ENCODE results near the gene CGB1. TPM values are rescaled to one million over a fixed set of nuclear protein-coding genes. Genes with fewer than 3 reads are reported as not detected.
A peak's percentile ranks its signal among the peaks of the same experiment; 100 is the strongest.

Gene CGB1
- total and polyA plus RNA-seq, 10 of the 15 experiments (the other 5 are each of a cell fraction or from before 2014, with no cell fraction given): not detected

DNA sequence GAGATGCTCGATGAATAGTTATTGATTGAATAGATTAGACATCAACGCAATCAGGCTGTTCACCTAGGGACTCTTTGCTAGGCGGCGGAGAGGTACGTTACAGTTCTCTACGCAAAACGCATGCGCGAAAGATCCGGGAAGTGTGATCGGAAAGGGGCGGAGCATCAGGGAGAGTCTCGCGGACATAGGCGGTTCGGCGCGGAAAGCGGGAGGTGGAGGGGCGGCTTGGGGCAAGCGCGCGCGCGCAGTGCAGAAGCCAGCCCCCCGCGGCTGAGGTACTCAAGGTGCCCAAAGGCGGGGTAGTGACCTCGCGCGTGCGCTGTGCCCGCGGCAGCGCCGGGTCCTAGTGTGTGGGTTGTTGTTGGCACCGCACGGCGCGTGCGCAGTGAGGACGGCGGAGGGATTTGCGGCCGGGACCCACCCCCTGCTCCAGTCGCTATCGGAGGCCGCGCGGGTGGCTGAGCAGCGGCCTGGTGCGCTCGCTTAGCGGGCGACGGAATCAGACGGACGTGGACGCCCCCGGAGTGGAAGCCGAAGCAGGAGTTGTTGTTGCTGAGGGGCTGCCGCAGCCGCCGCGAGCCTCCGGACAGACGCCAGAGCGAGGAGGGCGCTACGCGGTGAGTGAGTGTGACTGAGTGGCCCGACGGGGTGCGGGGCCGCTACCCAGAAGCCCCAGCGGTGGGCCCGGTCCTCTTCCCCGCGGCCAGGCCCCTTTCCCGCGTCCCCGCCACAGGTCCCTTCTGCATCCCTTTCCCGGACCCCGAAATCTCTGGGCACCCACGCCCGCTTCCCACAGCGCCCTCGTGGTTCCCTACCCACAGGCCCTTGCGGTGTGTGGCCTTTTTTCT lies 48.5 kb upstream of the CGB1 start, which contains the start of gene SNRNP70 (continued):
- TF ChIP-seq, protein P1, sequence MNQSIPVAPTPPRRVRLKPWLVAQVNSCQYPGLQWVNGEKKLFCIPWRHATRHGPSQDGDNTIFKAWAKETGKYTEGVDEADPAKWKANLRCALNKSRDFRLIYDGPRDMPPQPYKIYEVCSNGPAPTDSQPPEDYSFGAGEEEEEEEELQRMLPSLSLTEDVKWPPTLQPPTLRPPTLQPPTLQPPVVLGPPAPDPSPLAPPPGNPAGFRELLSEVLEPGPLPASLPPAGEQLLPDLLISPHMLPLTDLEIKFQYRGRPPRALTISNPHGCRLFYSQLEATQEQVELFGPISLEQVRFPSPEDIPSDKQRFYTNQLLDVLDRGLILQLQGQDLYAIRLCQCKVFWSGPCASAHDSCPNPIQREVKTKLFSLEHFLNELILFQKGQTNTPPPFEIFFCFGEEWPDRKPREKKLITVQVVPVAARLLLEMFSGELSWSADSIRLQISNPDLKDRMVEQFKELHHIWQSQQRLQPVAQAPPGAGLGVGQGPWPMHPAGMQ (IDR thresholded peaks at IDR 0.05; ENCODE audit: borderline replicate concordance): no peak
- TF ChIP-seq RUNX3 (IDR thresholded peaks at IDR 0.05; ENCODE audit: low read length) (peak; percentile 80), CBFB (IDR thresholded peaks at IDR 0.05; ENCODE audit: low read depth) (peak; percentile 82), YBX1 (IDR thresholded peaks at IDR 0.05) (no peak), EZH2 (IDR thresholded peaks at IDR 0.05; ENCODE audit: borderline replicate concordance, control insufficient read depth, low read depth, low read length) (no peak), NR2F1 (conservative IDR thresholded peaks at IDR 0.05) (peak; percentile 52; the same call in 1 of the 2 replicates)
- TF ChIP-seq, protein P2, sequence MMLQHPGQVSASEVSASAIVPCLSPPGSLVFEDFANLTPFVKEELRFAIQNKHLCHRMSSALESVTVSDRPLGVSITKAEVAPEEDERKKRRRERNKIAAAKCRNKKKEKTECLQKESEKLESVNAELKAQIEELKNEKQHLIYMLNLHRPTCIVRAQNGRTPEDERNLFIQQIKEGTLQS (IDR thresholded peaks at IDR 0.05; ENCODE audit: borderline replicate concordance, extremely low read depth, low read depth, low read length): no peak

GRCh38 chr19:49084206-49085019 lies 47.7 kb upstream of the CGB1 start:
- DNase-seq (ENCODE audit: low read depth, low spot score): no peak
- in situ Hi-C loops (cut with MboI): no loop called here
- peak overlapping the region; percentile 68 for H3K4me3 ChIP-seq
- peaks cover 2 to 10% of the 10 kb centered on the region in 2 experiments for H3K36me3 ChIP-seq (ENCODE audit: control insufficient read depth in 2 of 2, insufficient read depth in 2 of 2, low read length in 1 of 2)
- no peaks in the 10 kb centered on the region; the same call in 2 of the 3 replicates for H3K9me3 ChIP-seq (replicated peaks; ENCODE audit: control insufficient read depth, insufficient read depth, low read length)
- H2AFZ ChIP-seq (ENCODE audit: control insufficient read depth, low read depth, low read length): peak overlapping the region; percentile 87
- intact Hi-C loops (cut with micrococcal nuclease; ENCODE audit: unreplicated experiment): no loop called here
- H3K27ac ChIP-seq (ENCODE audit: control insufficient read depth, insufficient read depth): peak overlapping the region; percentile 87
- H3K9ac ChIP-seq (ENCODE audit: control insufficient read depth, insufficient read depth, low read length): peak overlapping the region; percentile 9; the same call in 1 of the 2 replicates
- H3K4me2 ChIP-seq (ENCODE audit: control insufficient read depth, insufficient read depth): peak overlapping the region; percentile 51
- H3K27me3 ChIP-seq (replicated peaks in 1 of 2; ENCODE audit: control insufficient read depth in 2 of 2, insufficient read depth in 2 of 2, low read length in 1 of 2): no peaks in the 10 kb centered on the region
- POLR2A ChIA-PET: no interaction called here
- no peak for ATAC-seq
- peaks cover 4% of the 10 kb centered on the region; the same call in 1 of the 2 replicates for H3K4me1 ChIP-seq (ENCODE audit: control insufficient read depth, insufficient read depth, low read length)
- SMC1A ChIA-PET (ENCODE audit: uncharacterized antibody, unreplicated experiment): no interaction called here
- FAIRE-seq: no peak
- WGBS (ENCODE audit: insufficient coverage, insufficient replicate concordance, low lambda C conversion rate, missing lambda C conversion rate): 66% methylated on average over 26 of the region's 26 CpGs
- CTCF ChIA-PET: no interaction called here
- RAD21 ChIA-PET (ENCODE audit: unreplicated experiment): no interaction called here
- no TSS peak for BruUV-seq (replicated peaks)
- peaks cover 37% of the 10 kb centered on the region for H3K79me2 ChIP-seq (ENCODE audit: control insufficient read depth, insufficient read depth, low read length)
- H4K20me1 ChIP-seq (ENCODE audit: control insufficient read depth, insufficient read depth): 0 out of 2 replicates have a peak, but pooled peaks cover 3% of the 10 kb centered on the region
- TF ChIP-seq RCOR1 (conservative IDR thresholded peaks at IDR 0.05; ENCODE audit: low read depth, low read length): no peak
- TF ChIP-seq, protein P3, sequence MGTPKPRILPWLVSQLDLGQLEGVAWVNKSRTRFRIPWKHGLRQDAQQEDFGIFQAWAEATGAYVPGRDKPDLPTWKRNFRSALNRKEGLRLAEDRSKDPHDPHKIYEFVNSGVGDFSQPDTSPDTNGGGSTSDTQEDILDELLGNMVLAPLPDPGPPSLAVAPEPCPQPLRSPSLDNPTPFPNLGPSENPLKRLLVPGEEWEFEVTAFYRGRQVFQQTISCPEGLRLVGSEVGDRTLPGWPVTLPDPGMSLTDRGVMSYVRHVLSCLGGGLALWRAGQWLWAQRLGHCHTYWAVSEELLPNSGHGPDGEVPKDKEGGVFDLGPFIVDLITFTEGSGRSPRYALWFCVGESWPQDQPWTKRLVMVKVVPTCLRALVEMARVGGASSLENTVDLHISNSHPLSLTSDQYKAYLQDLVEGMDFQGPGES (IDR thresholded peaks at IDR 0.05): no peak
- no peak for TF ChIP-seq NR2C2 (IDR thresholded peaks at IDR 0.05; ENCODE audit: borderline replicate concordance, control insufficient read depth, insufficient read length, low read depth)
- TF ChIP-seq EGR1 (IDR thresholded peaks at IDR 0.05; ENCODE audit: borderline replicate concordance in 1 of 2, low read depth in 2 of 2, low read length in 2 of 2): no peak
- no peak for TF ChIP-seq CBX5 (IDR thresholded peaks at IDR 0.05; ENCODE audit: low read depth)
- no peak for TF ChIP-seq SP1 (IDR thresholded peaks at IDR 0.05; ENCODE audit: low read depth, low read length)
- TF ChIP-seq SIN3A (IDR thresholded peaks at IDR 0.05; ENCODE audit: low read depth, low read length): no peak
- no peak for TF ChIP-seq EP300 (IDR thresholded peaks at IDR 0.05; ENCODE audit: borderline replicate concordance in 1 of 2, control insufficient read depth in 1 of 2, low read depth in 2 of 2, low read length in 2 of 2)
